KOPT-K1 (cell line): ENCODE data around the gene LBR.
"Not testable (repeated sequence)": the region's sequence is repeated elsewhere in the genome, so short reads cannot be mapped to it uniquely, and the experiment has no call there.

Source experiments
- H3K27ac ChIP-seq: fragments of 200-600 bp; sonication (generic); 2 replicates; pipeline ENCODE4 v1.5.1; 2016; ENCODE audit warnings: antibody characterized with exemption, mild to moderate bottlenecking, low read depth, low read length; ENCODE audit not compliant: poor library complexity, severe bottlenecking
- H3K36me3 ChIP-seq: fragments of 200-600 bp; sonication (generic); 2 replicates; pipeline ENCODE4 v1.5.1; 2017; ENCODE audit warnings: antibody characterized with exemption, mild to moderate bottlenecking, low read length, moderate library complexity; ENCODE audit not compliant: insufficient read depth
- H3K9me3 ChIP-seq: fragments of 200-600 bp; sonication (generic); 2 replicates; pipeline ENCODE4 v1.5.1; 2017; ENCODE audit warnings: antibody characterized with exemption, low read length, mild to moderate bottlenecking; ENCODE audit not compliant: insufficient read depth, poor library complexity, severe bottlenecking

LBR gene

DNA sequence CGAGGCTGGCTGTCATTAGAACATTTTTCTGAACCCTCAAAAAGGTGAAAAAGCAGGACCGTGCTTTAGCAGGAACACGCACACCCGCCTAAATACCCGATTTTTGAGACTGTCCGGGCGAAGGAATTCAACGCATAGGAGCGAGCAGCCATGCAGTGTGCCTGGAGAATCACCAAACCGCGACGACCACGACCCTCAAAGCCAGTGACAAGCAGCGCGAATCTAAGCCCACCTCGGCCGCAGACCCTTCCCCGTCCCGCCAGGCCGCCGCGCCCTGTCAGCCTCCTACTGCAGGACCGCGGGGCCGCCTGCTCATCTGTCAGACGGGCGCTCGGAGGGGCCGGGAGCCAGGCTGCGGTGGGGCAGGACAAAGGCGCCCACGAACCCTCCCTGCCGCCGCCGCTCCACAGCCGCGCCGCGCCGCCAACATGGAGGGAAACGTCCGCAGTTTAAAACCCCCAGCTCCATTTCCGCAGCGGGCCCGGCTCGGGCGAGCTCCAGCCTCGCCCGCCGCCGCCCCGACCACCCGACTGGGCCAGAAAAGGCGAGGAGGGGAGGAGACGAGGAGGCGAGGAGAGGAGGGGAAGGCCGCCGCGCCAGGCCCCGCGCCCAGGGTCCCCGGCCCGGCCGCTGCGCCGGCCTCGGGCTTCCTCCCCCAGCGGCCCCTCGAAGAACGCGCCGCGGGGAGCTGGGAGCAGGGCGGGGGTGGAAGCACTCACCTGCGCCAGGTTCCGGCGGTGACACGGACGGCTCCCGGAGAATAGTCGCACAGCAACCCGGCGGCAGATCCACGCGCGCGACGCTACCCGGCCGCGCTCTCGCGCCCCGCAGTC is at the start of gene LBR:
Gene LBR, minus strand, starts transcription at position 804 of the 833 bp plus-strand sequence. CDS start 3,963 bp downstream, outside the sequence.
- Histone ChIP-seq H3K9me3 (no peaks in the 10 kb centered on the region), H3K27ac (peak within 1 kb of the TSS; percentile 93), H3K36me3 (peaks cover 15% of the 10 kb centered on the region)

DNA sequence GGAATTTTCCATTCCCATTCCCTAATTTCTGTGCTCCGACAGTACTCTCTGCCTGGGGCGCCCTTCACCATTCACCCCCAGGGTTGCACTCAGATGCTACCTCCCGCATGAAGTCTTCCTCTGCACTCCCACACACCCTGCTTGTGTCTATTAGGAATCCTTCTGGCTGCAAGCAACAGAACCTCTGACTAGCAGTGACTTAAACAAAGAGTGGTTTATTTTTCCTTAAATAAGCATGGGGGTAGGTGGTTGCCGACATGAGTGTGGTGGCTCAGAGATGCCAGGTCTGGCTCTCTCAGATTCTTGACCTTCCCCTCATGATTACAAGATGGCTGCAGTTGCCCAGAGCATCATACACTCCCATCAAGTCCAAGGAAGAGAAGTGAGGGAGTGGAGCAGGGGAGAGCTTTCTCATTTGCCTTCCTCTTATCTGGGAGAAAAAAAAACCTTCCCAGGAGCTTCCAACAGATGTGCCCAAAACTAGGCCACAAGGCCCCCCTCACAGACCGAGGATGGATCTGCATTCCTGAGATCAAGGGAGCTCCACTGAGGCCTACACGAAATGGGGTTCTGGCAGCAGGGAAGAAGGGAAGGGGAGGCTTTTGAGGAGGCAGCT is 49.6 kb upstream of the LBR start:
- H3K9me3 ChIP-seq, result no peaks in the 10 kb centered on the region
- peak overlapping the region; percentile 45 for H3K27ac ChIP-seq
- no peaks in the 10 kb centered on the region for H3K36me3 ChIP-seq

DNA sequence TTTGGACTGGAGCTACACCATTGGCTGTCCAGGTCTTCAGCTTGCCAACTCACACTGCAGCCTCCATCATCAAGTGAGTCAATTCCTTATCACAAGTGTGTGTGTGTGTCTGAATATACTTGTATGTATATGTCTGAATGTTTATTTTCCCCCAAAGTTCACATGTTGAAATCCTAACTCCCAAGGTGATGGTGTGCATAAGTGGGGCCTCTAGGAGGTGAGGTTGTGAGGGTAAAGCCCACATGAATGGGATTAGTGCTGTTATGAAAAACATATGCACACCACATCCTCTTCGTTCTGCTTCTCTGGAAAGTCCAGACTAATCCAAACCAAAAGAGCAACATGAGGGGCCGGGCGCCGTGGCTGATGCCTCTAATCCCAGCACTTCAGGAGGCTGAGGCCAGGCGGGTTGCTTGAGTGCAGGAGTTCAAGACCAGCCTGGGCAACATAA is 48.7 kb upstream of the LBR start:
- Histone ChIP-seq H3K27ac (no peak overlapping the region), H3K9me3 (no peaks in the 10 kb centered on the region), H3K36me3 (no peaks in the 10 kb centered on the region)

DNA sequence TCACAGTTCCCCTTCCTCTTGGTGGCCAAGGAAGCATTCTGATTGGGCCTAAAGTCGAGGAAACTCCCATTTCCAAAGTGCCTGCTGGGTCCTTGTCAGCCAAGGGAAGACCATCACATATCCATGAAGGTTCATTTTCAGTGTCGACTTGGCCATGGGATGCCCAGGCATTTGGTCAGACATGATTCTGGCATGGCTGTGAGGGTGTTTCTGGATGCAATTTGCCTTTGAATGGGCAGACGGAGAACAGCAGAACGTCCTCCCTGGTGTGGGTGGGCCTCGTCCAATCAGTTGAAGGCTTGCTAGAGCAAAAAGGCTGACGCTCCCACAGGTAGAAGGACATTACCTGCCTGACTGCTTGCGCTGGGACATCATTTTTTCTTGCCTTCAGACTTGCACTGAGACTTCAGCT is 48.3 kb upstream of the LBR start:
- no peak overlapping the region for H3K27ac ChIP-seq
- no peaks in the 10 kb centered on the region for H3K9me3 ChIP-seq
- no peaks in the 10 kb centered on the region for H3K36me3 ChIP-seq

DNA sequence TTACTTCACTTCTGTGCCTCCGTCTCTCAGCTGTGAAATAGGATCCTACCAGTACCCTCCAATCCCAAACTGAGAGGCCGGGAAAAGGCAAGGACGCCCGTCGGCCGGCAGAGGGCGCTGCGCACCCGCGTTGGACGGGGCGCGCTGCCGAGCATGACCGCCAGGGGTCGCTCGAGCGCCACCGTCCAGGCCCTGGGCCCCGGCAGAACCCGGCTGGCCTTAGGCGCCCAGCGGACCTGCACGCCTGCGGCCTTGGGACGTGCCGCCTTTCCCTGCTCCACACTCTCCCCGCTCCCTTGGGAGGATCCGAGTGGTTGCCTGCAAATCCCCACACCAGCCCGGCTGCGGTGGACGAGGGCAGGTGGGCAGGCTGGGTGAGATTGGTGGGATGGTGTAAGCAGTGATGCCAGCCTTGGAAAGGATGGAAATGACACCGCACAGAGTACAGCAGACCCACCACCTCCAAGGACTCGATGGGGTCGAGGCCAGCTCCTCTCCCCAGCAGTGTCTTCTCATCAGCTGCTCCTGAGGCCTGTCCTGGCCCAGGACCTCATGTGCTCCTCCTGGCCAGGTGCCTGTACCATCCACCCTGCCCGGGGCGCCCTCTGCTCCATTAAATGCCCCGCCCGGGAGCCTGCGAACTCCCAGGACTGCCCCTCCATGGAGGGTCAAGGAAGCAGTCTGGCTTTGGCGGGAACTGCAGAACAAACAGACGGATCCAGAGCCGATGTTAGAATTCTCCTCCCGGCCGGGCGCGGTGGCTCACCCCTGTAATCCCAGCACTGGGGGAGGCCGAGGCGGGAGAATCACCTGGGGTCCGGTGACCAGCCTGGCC is 47.4 kb upstream of the LBR start:
- H3K9me3 ChIP-seq, result no peaks in the 10 kb centered on the region
- H3K36me3 ChIP-seq, result no peaks in the 10 kb centered on the region
- H3K27ac ChIP-seq, result no peak overlapping the region

GRCh38 chr1:225474439-225474985 is 46.7 kb upstream of the LBR start:
- no peak overlapping the region for H3K27ac ChIP-seq
- no peaks in the 10 kb centered on the region for H3K36me3 ChIP-seq
- no peaks in the 10 kb centered on the region for H3K9me3 ChIP-seq

DNA sequence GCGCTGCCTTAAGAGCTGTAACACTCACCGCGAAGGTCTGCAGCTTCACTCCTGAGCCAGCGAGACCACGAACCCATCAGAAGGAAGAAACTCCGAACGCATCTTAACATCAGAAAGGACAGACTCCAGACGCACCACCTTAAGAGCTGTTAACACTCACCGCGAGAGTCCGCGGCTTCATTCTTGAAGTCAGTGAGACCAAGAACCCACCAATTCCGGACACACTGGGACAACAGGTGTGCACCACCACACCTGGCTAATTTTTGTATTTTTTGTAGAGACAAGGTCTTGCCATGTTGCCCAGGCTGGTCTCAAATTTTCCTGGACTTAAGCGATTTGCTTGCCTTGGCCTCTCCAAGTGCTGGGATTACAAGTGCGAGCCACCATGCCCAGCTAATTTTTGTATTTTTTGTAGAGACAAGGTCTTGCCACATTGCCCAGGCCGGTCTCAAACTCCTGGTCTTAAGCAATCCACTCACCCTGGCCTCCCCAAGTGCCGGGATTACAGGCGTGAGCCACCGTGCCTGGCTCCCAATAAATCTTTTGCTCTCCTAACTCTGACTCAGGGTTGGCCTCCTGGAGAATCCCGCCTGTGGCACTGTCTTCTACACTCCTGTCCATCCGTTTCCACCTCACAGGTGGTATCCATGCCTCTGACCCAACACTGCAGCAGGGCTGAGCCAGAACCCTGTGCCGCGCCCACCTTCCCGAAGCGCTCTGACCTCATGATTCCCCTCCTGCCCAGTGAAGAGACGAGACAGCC is 46.0 kb upstream of the LBR start:
- H3K27ac ChIP-seq, H3K36me3 ChIP-seq, H3K9me3 ChIP-seq: not testable (repeated sequence)

GRCh38 chr1:225473266-225473665 is 45.4 kb upstream of the LBR start:
- H3K9me3 ChIP-seq, H3K27ac ChIP-seq, H3K36me3 ChIP-seq: not testable (repeated sequence)

GRCh38 chr1:225471453-225472301 is 43.8 kb upstream of the LBR start:
- H3K36me3 ChIP-seq, result no peaks in the 10 kb centered on the region
- H3K9me3 ChIP-seq, result no peaks in the 10 kb centered on the region
- no peak overlapping the region for H3K27ac ChIP-seq

DNA sequence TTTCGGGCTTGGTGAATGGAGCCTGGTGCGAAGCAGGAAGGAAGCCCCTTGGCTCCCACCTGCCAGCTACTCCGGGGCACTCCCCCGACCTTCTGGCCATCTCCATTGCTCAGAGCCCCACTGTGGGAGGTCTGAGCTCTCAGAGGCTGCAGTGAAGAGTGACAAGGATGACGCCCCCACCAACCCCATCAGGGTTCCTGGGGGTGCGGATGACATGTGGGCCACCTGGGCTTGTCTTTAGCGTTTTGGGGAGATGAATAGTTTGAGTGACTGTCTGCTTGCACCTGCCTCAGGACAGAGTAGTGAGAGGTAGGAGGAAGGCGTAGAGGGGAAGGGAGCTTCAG is 43.2 kb upstream of the LBR start:
- Histone ChIP-seq H3K36me3 (no peaks in the 10 kb centered on the region), H3K9me3 (no peaks in the 10 kb centered on the region), H3K27ac (no peak overlapping the region)

GRCh38 chr1:225470211-225471108 is 42.6 kb upstream of the LBR start:
- no peaks in the 10 kb centered on the region for H3K9me3 ChIP-seq
- no peaks in the 10 kb centered on the region for H3K36me3 ChIP-seq
- H3K27ac ChIP-seq, result no peak overlapping the region

DNA sequence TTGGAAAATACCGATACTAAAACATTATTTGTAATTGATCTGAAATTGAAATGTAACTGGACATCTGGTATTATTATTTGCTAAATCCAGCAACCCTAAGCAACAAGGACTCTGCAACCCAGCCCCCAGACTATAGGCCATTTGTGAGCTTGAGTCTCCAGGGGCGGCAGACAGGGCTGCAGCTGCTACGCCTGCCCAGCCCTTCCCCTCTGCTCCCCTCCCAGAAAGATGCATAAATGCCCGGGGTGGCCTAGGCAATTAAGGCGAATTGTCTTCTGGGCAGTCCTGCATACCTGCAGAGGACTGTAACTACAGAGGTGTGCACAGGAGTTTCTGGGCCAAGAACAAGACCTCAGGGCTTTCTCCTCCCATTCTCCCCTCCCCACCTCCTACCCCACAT is 41.2 kb upstream of the LBR start:
- H3K27ac ChIP-seq, result no peak overlapping the region
- H3K9me3 ChIP-seq, result no peaks in the 10 kb centered on the region
- no peaks in the 10 kb centered on the region for H3K36me3 ChIP-seq
